Retinal pigment epithelial cell (primary cell): Measurements from ENCODE around the gene ORC4.

Experiments
- DNase-seq: peaks from one replicate; pipeline ENCODE4 v3.0.0-alpha.2; 2010; ENCODE audit warnings: low read depth
- H3K4me3 ChIP-seq: 2 replicates; pipeline ENCODE4 v1.5.1; 2011; ENCODE audit warnings: mild to moderate bottlenecking, low read length, control low read depth, moderate library complexity
- CTCF ChIP-seq: conservative IDR thresholded peaks from 2 replicates; pipeline ENCODE4 v1.5.1; 2011; ENCODE audit warnings: low read depth, low read length, control low read depth, inconsistent platforms

The ORC4 gene

DNA sequence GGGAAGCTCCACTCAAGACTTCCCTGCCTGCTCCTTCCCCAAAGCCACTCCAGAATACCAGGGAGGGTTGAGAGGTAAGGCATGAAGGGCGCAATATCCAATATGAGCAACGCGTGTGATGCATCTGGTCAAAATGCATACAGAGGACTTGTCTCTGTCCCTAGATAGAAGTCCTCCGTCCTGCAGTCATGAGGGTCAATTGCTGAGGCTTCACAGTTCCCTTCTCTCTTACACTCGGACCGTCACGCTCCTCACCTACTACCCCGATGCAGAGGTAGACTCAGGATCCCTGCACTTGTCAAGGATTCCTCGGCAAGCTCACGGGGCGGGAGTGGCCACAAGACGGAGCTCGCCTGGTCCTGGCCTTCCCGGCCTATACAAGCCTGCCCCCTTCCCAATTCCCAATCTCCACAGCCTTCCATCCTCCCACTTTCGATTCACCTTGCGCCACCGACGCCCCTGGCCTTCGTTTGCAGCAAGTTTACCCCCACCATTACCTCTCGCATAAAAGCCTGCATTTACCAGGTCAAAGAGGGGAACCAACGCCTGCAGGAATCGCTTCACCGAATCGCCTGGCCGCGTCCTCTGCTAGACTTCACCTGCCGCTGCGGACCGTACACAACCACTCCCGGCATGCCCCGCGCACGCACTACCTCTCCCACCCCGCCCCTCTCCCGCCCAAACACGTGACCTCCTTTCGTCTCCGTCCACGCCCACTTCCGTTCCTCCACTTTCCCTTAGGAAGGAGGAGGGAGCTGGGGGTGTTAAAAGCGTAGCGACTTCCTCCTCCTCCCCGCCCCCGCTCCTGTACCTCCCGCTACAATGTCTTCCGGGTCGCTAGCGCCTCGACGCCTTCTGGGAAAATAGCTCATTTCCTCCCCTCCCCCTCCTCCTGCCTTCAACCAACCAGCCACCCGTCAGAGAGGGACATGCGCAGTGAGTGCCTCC lies at the start of gene ORC4:
Gene ORC4, minus strand, starts transcription at position 627 of the 948 bp plus-strand sequence. CDS start 44,779 bp downstream, outside the sequence.
- peak within 1 kb of the TSS; percentile 79 for H3K4me3 ChIP-seq
- peak; percentile 99 for DNase-seq
- peak; percentile 65 for TF ChIP-seq CTCF

DNA sequence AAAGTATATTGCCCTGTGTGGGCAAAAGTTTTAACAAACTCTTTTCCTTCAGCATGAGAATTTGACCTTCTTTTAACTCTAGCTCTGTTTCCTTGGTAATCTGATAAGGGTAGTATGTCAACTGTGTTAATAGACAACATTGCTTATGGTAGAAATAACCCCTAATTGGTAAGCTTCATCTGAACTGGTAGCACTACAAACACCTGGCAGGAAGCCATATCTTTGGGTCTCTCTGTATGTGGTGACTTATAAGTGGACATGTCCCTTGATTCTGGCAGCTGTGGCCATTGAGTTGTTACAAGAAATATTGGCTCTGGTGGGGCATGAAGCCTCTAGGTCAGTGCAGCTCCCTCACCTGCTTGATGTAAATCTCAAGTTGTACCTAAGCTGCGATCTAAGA lies 47.3 kb upstream of the ORC4 start:
- no peak overlapping the region for H3K4me3 ChIP-seq
- no peak for TF ChIP-seq CTCF
- DNase-seq = no peak

DNA sequence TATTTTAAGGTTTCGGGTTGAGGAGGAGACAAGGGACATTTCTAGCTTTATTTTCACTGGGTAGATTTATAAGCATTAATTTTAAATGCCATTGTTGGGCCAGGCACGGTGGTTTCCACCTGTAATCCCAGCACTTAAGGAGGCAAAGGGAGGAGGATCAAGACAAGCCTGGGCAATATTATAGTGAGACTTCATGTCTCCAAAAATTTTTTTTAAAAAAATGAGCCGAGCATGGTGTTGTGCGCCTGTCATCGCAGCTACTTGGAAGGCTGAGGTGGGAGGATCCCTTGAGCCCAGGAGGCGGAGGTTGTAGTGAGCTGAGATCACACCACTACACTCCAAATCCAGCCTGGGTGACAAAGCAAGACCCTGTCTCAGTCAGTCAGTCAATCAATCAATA lies 45.4 kb upstream of the ORC4 start:
- no peak overlapping the region for H3K4me3 ChIP-seq
- DNase-seq = no peak
- no peak for TF ChIP-seq CTCF

- TF ChIP-seq CTCF = no peak
- no peak overlapping the region for H3K4me3 ChIP-seq
- DNase-seq = no peak
Measured at GRCh38 chr2:148063633-148064032, 43.1 kb upstream of the ORC4 start.

GRCh38 chr2:148058641-148059040 lies 38.1 kb upstream of the ORC4 start:
- TF ChIP-seq CTCF = no peak
- no peak for DNase-seq
- no peak overlapping the region for H3K4me3 ChIP-seq

DNA sequence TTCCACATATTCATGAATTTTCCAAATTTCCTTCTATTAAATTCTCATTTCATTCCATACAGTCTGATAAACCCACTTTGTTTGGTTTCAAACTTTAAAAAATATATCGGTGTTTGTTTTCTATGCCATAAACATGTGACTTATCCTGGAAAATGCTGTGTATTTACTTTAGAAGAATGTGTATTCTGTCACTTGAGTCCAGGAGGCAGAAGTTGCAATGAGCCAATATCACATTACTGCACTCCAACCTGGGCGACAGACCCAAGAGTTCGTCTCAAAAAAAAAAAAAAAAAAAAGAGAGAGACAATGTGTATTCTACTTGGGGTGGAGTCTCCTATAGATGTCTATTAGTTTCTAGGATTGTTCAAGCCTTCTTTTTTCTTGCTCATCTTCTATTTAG lies 32.1 kb upstream of the ORC4 start:
- TF ChIP-seq CTCF = no peak
- H3K4me3 ChIP-seq = no peak overlapping the region
- DNase-seq = no peak

- no peak for TF ChIP-seq CTCF
- no peak for DNase-seq
- H3K4me3 ChIP-seq = no peak overlapping the region
Measured at GRCh38 chr2:148049284-148049683, 28.7 kb upstream of the ORC4 start.
